WI38 (cell line): ENCODE results near the gene DYNC1H1.

Experiments used
- H3K4me3 ChIP-seq: 2 replicates; pipeline ENCODE4 v1.5.1; 2011; ENCODE audit warnings: low read depth, mild to moderate bottlenecking, control low read depth, low read length
- CTCF ChIP-seq: IDR thresholded peaks from 2 replicates; pipeline ENCODE4 v1.5.1; 2012; ENCODE audit warnings: low read depth, mild to moderate bottlenecking, control low read depth, low read length

DYNC1H1 gene

DNA sequence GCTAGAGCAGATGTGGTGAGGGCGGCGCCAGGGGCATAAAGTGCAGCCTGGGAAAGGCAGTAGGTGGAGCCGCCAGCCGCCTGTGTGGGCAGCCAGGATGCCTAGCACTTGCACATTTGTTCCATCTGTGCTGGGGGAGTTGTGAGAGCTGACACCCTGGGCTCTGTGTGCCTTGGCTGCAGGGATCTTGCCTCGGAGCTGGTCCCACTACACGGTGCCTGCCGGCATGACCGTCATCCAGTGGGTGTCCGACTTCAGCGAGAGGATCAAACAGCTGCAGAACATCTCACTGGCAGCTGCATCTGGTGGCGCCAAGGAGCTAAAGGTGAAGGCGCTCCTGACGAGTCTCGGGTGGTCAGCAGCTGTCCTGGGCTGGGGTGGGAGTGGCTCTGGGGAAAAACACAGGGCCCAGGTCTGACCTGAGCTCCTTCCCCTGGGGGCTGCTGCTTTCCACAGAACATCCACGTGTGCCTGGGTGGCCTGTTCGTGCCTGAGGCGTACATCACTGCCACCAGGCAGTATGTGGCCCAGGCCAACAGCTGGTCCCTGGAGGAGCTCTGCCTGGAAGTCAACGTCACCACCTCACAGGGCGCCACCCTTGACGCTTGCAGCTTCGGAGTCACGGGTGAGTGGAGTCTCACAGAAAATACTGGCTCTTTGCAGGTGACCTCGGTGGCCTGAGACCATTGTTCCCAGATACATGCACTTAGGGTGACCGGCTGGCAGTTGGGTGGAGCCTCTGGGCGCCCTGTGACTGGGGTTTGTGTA, 85.1 kb downstream of the DYNC1H1 start:
- no peak overlapping the region for H3K4me3 ChIP-seq
- TF ChIP-seq CTCF: no peak

DNA sequence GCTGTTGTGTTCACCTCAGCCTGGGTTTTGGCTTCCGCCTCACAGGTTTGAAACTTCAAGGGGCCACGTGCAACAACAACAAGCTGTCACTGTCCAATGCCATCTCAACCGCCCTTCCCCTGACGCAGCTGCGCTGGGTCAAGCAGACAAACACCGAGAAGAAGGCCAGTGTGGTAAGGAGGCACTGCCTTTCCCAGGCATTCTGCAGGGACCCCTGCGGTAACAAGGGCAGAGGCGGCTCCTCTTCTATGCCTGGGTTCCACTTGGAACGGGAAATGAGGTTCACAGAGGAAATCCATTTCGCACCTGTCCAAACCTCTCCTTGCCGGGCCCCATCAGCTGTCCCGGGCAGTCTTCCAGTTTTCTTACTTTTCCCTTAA, 85.6 kb downstream of the DYNC1H1 start:
- no peak overlapping the region for H3K4me3 ChIP-seq
- no peak for TF ChIP-seq CTCF

DNA sequence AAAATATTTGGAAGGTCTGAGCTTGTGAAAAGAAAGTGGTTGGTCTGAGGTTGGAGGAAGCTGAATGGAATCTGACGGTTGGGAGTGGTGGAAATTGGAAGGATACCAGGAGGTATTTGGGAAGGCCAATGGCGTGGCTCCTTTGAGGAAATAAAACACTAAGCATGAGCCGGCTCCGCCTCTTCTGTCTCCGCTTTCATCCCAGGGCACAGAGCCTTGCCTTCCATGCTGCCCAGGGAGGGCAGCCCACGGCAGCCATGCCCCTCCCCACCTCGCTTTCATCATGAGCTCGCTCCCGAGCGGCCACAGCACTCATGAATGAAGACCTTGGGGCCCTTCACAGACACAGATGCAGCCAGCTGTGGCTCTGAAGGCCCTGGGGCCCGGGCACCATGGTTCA, 86.3 kb downstream of the DYNC1H1 start:
- no peak overlapping the region for H3K4me3 ChIP-seq
- no peak for TF ChIP-seq CTCF

DNA sequence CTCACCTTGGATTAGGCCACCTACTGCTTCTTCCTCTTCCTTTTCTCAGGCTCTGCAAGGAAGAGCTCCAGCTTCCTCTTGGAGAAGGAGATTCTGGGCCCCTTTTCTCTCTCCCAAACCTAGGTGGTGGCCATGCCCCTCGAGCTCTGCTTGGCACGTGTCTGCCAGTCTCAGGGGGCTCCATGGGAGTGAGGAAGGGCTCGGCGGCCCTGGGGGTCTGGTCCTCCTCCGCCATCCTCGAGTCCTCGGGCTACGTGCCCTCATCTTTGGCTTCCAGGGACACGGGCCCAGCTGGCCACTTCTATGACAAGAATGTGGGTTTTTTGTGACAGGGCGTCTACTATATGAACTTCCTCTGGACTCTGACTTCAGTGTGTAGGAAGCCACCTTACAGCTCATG, 88.1 kb downstream of the DYNC1H1 start:
- H3K4me3 ChIP-seq: no peak overlapping the region
- no peak for TF ChIP-seq CTCF

GRCh38 chr14:102055181-102055901, 91.0 kb downstream of the DYNC1H1 start:
- H3K4me3 ChIP-seq: no peak overlapping the region
- no peak for TF ChIP-seq CTCF

- no peak for TF ChIP-seq CTCF
Observed at GRCh38 chr14:102056694-102057442, 92.5 kb downstream of the DYNC1H1 start.

More at GRCh38 chr14:102056694-102057442, 92.5 kb downstream of the DYNC1H1 start:
- no peak overlapping the region for H3K4me3 ChIP-seq
